Neural progenitor cell (in vitro differentiated cells): ENCODE data around the gene NPSR1. TPM values are rescaled to one million over a fixed set of nuclear protein-coding genes. Genes with fewer than 3 reads are reported as not detected.

Experiments
- DNase-seq: peaks from one replicate; pipeline ENCODE4 v3.0.0-alpha.2; 2016; ENCODE audit warnings: low spot score
- H2AFZ ChIP-seq: fragments of 200-600 bp; sonication (generic); replicated peaks from 2 replicates; pipeline ENCODE4 v1.6.1; 2016; ENCODE audit warnings: antibody characterized with exemption
- H3F3A ChIP-seq: fragments of 200-600 bp; sonication (generic); 2 replicates; pipeline ENCODE4 v1.6.1; 2016; ENCODE audit warnings: antibody characterized with exemption, low read depth
- H3K27ac ChIP-seq: fragments of 200-600 bp; sonication (generic); 2 replicates; pipeline ENCODE4 v1.5.1; 2016; ENCODE audit warnings: mild to moderate bottlenecking
- H3K27me3 ChIP-seq: fragments of 200-600 bp; sonication (generic); 2 replicates; pipeline ENCODE4 v1.6.1; 2016; ENCODE audit warnings: mild to moderate bottlenecking, moderate library complexity
- H3K36me3 ChIP-seq: fragments of 200-600 bp; sonication (generic); 2 replicates; pipeline ENCODE4 v1.5.1; 2016
- H3K4me1 ChIP-seq: fragments of 200-600 bp; sonication (generic); 2 replicates; pipeline ENCODE4 v1.6.1; 2016; ENCODE audit warnings: mixed run types
- H3K4me2 ChIP-seq: fragments of 200-600 bp; sonication (generic); 2 replicates; pipeline ENCODE4 v1.6.1; 2016
- H3K4me3 ChIP-seq: fragments of 200-600 bp; sonication (generic); 2 replicates; pipeline ENCODE4 v1.5.1; 2016
- H3K79me2 ChIP-seq: fragments of 200-600 bp; sonication (generic); 2 replicates; pipeline ENCODE4 v1.6.1; 2016; ENCODE audit warnings: low read depth
- H3K9ac ChIP-seq: fragments of 200-600 bp; sonication (generic); 2 replicates; pipeline ENCODE4 v1.6.1; 2016
- H3K9me3 ChIP-seq: fragments of 200-600 bp; sonication (generic); 2 replicates; pipeline ENCODE4 v1.5.1; 2016; ENCODE audit warnings: low read depth
- H4K20me1 ChIP-seq: fragments of 200-600 bp; sonication (generic); 2 replicates; pipeline ENCODE4 v1.6.1; 2016; ENCODE audit warnings: low read depth
- H3K27ac Mint-ChIP-seq: 3 replicates; pipeline ENCODE4 v1.8.0; 2021; ENCODE audit warnings: mixed read lengths
- H3K27me3 Mint-ChIP-seq: 2 replicates; pipeline ENCODE4 v1.8.0; 2022; ENCODE audit warnings: low read depth, mild to moderate bottlenecking, inconsistent platforms, moderate library complexity, mixed read lengths; ENCODE audit not compliant: insufficient read depth
- H3K36me3 Mint-ChIP-seq: 3 replicates; pipeline ENCODE4 v1.8.0; 2021; ENCODE audit warnings: mixed read lengths
- H3K4me1 Mint-ChIP-seq: 3 replicates; pipeline ENCODE4 v1.8.0; 2021; ENCODE audit warnings: mixed read lengths
- H3K4me3 Mint-ChIP-seq: 3 replicates; pipeline ENCODE4 v1.8.0; 2021; ENCODE audit warnings: mild to moderate bottlenecking, moderate library complexity, mixed read lengths
- H3K9me3 Mint-ChIP-seq: 3 replicates; pipeline ENCODE4 v1.8.0; 2020; ENCODE audit warnings: mixed read lengths
- CTCF ChIP-seq: fragments of 200-600 bp; sonication (generic); IDR thresholded peaks from 2 replicates; pipeline ENCODE4 v1.5.1; 2017; ENCODE audit warnings: antibody characterized with exemption, mild to moderate bottlenecking
- EZH2 ChIP-seq: fragments of 200-600 bp; sonication (generic); IDR thresholded peaks from 2 replicates; pipeline ENCODE4 v1.6.1; 2017; ENCODE audit warnings: antibody characterized with exemption, mild to moderate bottlenecking, moderate library complexity
- EZH2phosphoT487 ChIP-seq: fragments of 200-600 bp; sonication (generic); IDR thresholded peaks from 2 replicates; pipeline ENCODE4 v1.6.1; 2017; ENCODE audit warnings: antibody characterized with exemption
- small RNA-seq: library from RNA; depleted of rRNA; stranded (forward); fragments of <200 nt; gene quantifications from one replicate; pipeline ENCODE3, GENCODE V24; 2015
- total RNA-seq: library from RNA; depleted of rRNA; stranded (reverse); fragments of >200 nt; gene quantifications from 2 replicates; pipeline ENCODE4 v1.2.3, GENCODE V29; 2015; ENCODE audit warnings: low replicate concordance

Gene NPSR1
- total RNA-seq, 1 donor from 2014 or later = not detected

GRCh38 chr7:34895202-34895601 lies 237.2 kb downstream of the NPSR1 start:
- H4K20me1 ChIP-seq = no peaks in the 10 kb centered on the region
- no peak overlapping the region for H3K27ac ChIP-seq
- Mint-ChIP-seq H3K36me3 (peaks cover 5% of the 10 kb centered on the region), H3K4me3 (no peak overlapping the region), H3K27me3 (peaks cover 3% of the 10 kb centered on the region), H3K27ac (no peak overlapping the region), H3K9me3 (peaks cover 24% of the 10 kb centered on the region), H3K4me1 (no peaks in the 10 kb centered on the region)
- no peak for TF ChIP-seq CTCF
- no peak for TF ChIP-seq EZH2
- no peak for TF ChIP-seq EZH2phosphoT487
- H3K9ac ChIP-seq = no peak overlapping the region
- no peak overlapping the region for H3K4me3 ChIP-seq
- H3K4me2 ChIP-seq = no peak overlapping the region
- H3K4me1 ChIP-seq = no peaks in the 10 kb centered on the region
- H3K9me3 ChIP-seq = no peaks in the 10 kb centered on the region
- no peak for DNase-seq
- no peak overlapping the region for H2AFZ ChIP-seq
- H3K79me2 ChIP-seq = no peaks in the 10 kb centered on the region
- no peaks in the 10 kb centered on the region for H3K36me3 ChIP-seq
- H3K27me3 ChIP-seq = no peaks in the 10 kb centered on the region
- no peaks in the 10 kb centered on the region for H3F3A ChIP-seq

Small RNA genes within 50 kb of the gene (small RNA-seq; reads per million reads assigned to genes)
- not detected for gene RF00322
- not detected for gene RN7SL132P
